ENCODE data around the gene COQ9. TPM values are rescaled to one million over a fixed set of nuclear protein-coding genes. Genes with fewer than 3 reads are reported as not detected.
"Not testable (repeated sequence)": the region's sequence is repeated elsewhere in the genome, so short reads cannot be mapped to it uniquely, and the experiment has no call there.

The COQ9 gene
- total RNA-seq (2022) (75.9 and 77.7 TPM in 2 replicates), Bru-seq, nascent RNA (percentile 78 among the genes with signal in this experiment), BruChase-seq, experiment 1, labeled RNA remaining after a 6-hour chase (percentile 79 among the genes with signal in this experiment), BruChase-seq, experiment 2, labeled RNA remaining after a 2-hour chase (percentile 81 among the genes with signal in this experiment)
- long read RNA-seq, transcript COQ9-201 (9 exons, 1,677 nt), result major isoform, 134 of 171 reads
- long read RNA-seq, partial matches to known transcripts, result 15 of 171 reads
- long read RNA-seq, other reads (novel, unspliced or antisense), result 18 of 171 reads

- no TSS peak for BruUV-seq (replicated peaks)
- Mint-ChIP-seq H3K4me1 (ENCODE audit: low read depth, unreplicated experiment) (no peaks in the 10 kb centered on the region), H3K4me3 (ENCODE audit: low read depth, unreplicated experiment) (peak within 1 kb of the TSS; percentile 91), H3K27me3 (ENCODE audit: unreplicated experiment) (no peaks in the 10 kb centered on the region), H3K36me3 (ENCODE audit: insufficient read depth, unreplicated experiment) (peaks cover 47% of the 10 kb centered on the region), H3K27ac (ENCODE audit: unreplicated experiment) (peak within 1 kb of the TSS; percentile 88), H3K9me3 (ENCODE audit: low read depth, unreplicated experiment) (no peaks in the 10 kb centered on the region)
- intact Hi-C loops (cut with micrococcal nuclease; ENCODE audit: unreplicated experiment), result no loop called here
- peak; percentile 97 for DNase-seq
- no peak for TF ChIP-seq CTCF (IDR thresholded peaks at IDR 0.05; ENCODE audit: unreplicated experiment)
- CTCF ChIA-PET, result interaction anchor here (0.6 to 1.8 kb wide), 8 partner anchors 9 to 194 kb away, joined by 3 to 12 read pairs (median 4); partner anchors contain the start of gene POLR2C
Observed at GRCh38 chr16:57447186-57447962, at the start of gene COQ9, which contains the start of gene CIAPIN1. Gene COQ9 (plus strand): TSS chr16:57447479. CDS start chr16:57447506, 27 bp downstream. Gene CIAPIN1 (minus strand): TSS chr16:57447385. CDS start chr16:57440928, 6,457 bp downstream.

- BruUV-seq (replicated peaks); CTCF ChIA-PET; DNase-seq; H3K9me3 Mint-ChIP-seq (ENCODE audit: low read depth, unreplicated experiment); H3K27ac Mint-ChIP-seq (ENCODE audit: unreplicated experiment); H3K4me3 Mint-ChIP-seq (ENCODE audit: low read depth, unreplicated experiment); H3K4me1 Mint-ChIP-seq (ENCODE audit: low read depth, unreplicated experiment); intact Hi-C loops (cut with micrococcal nuclease; ENCODE audit: unreplicated experiment); H3K27me3 Mint-ChIP-seq (ENCODE audit: unreplicated experiment); H3K36me3 Mint-ChIP-seq (ENCODE audit: insufficient read depth, unreplicated experiment): not testable (repeated sequence)
Observed at GRCh38 chr16:57397493-57397892, 49.8 kb upstream of the COQ9 start.

GRCh38 chr16:57401943-57402640 is 45.2 kb upstream of the COQ9 start:
- no TSS peak for BruUV-seq (replicated peaks)
- Mint-ChIP-seq H3K36me3 (ENCODE audit: insufficient read depth, unreplicated experiment) (no peaks in the 10 kb centered on the region), H3K27me3 (ENCODE audit: unreplicated experiment) (peaks cover 23% of the 10 kb centered on the region), H3K4me1 (ENCODE audit: low read depth, unreplicated experiment) (peaks cover 11% of the 10 kb centered on the region), H3K9me3 (ENCODE audit: low read depth, unreplicated experiment) (no peaks in the 10 kb centered on the region), H3K27ac (ENCODE audit: unreplicated experiment) (no peak overlapping the region), H3K4me3 (ENCODE audit: low read depth, unreplicated experiment) (no peak overlapping the region)
- DNase-seq, result no peak
- TF ChIP-seq CTCF (IDR thresholded peaks at IDR 0.05; ENCODE audit: unreplicated experiment), result no peak
- CTCF ChIA-PET, result interaction anchor here (0.6 kb wide), 2 partner anchors 60 to 282 kb away, joined by 3 to 5 read pairs; partner anchors contain the start of gene POLR2C
- intact Hi-C loops (cut with micrococcal nuclease; ENCODE audit: unreplicated experiment), result no loop called here

- CTCF ChIA-PET, result interaction anchor here (1.7 kb wide), 1 partner anchor 13 kb away, joined by 8 read pairs; no protein-coding TSS in a partner anchor
- Mint-ChIP-seq H3K9me3 (ENCODE audit: low read depth, unreplicated experiment) (no peaks in the 10 kb centered on the region), H3K27ac (ENCODE audit: unreplicated experiment) (no peak within 1 kb of the TSS), H3K4me1 (ENCODE audit: low read depth, unreplicated experiment) (peaks cover 15% of the 10 kb centered on the region), H3K27me3 (ENCODE audit: unreplicated experiment) (peaks cover 23% of the 10 kb centered on the region), H3K4me3 (ENCODE audit: low read depth, unreplicated experiment) (no peak within 1 kb of the TSS), H3K36me3 (ENCODE audit: insufficient read depth, unreplicated experiment) (no peaks in the 10 kb centered on the region)
- intact Hi-C loops (cut with micrococcal nuclease; ENCODE audit: unreplicated experiment), result no loop called here
- DNase-seq, result no peak
- no TSS peak for BruUV-seq (replicated peaks)
- TF ChIP-seq CTCF (IDR thresholded peaks at IDR 0.05; ENCODE audit: unreplicated experiment), result no peak
Observed at GRCh38 chr16:57403965-57404817, 43.1 kb upstream of the COQ9 start, which contains the start of gene CCL17. Gene CCL17 (plus strand): TSS chr16:57404767. CDS start chr16:57413933, 9,166 bp downstream.
